Measurements from ENCODE around the gene PARVA. TPM values are rescaled to one million over a fixed set of nuclear protein-coding genes. Genes with fewer than 3 reads are reported as not detected.
A peak's percentile ranks its signal among the peaks of the same experiment; 100 is the strongest.

Gene PARVA
- total and polyA plus RNA-seq, 2 donors (not counting 1 experiment from before 2014, with no cell fraction given), result 27.7 to 195 TPM

GRCh38 chr11:12439615-12440014 lies 62.2 kb downstream of the PARVA start:
- H3K9me3 ChIP-seq (ENCODE audit: control insufficient read depth, insufficient read depth, low read depth, low read length), result no peaks in the 10 kb centered on the region
- H3K79me2 ChIP-seq (ENCODE audit: control insufficient read depth, insufficient read depth, low read length), result peaks cover 23% of the 10 kb centered on the region
- no peak overlapping the region for H3K9ac ChIP-seq (ENCODE audit: insufficient read depth, low read length)
- H4K20me1 ChIP-seq (ENCODE audit: control insufficient read depth, extremely low read depth, insufficient read depth, low read length), result no peaks in the 10 kb centered on the region
- H3K27me3 ChIP-seq (ENCODE audit: control insufficient read depth, insufficient read depth, low read length), result no peaks in the 10 kb centered on the region
- no peak for DNase-seq (ENCODE audit: low read depth in 2 of 2)
- no peak overlapping the region for H3K27ac ChIP-seq (ENCODE audit: insufficient read depth, low read length)
- no peak overlapping the region for H2AFZ ChIP-seq (ENCODE audit: low read length)
- TF ChIP-seq, protein P1, sequence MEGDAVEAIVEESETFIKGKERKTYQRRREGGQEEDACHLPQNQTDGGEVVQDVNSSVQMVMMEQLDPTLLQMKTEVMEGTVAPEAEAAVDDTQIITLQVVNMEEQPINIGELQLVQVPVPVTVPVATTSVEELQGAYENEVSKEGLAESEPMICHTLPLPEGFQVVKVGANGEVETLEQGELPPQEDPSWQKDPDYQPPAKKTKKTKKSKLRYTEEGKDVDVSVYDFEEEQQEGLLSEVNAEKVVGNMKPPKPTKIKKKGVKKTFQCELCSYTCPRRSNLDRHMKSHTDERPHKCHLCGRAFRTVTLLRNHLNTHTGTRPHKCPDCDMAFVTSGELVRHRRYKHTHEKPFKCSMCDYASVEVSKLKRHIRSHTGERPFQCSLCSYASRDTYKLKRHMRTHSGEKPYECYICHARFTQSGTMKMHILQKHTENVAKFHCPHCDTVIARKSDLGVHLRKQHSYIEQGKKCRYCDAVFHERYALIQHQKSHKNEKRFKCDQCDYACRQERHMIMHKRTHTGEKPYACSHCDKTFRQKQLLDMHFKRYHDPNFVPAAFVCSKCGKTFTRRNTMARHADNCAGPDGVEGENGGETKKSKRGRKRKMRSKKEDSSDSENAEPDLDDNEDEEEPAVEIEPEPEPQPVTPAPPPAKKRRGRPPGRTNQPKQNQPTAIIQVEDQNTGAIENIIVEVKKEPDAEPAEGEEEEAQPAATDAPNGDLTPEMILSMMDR (conservative IDR thresholded peaks at IDR 0.05 in 1 of 2, IDR thresholded peaks at IDR 0.05 in 1 of 2; ENCODE audit: low read depth in 1 of 2, low read length in 2 of 2), result no peak
- TF ChIP-seq EZH2 (IDR thresholded peaks at IDR 0.05; ENCODE audit: low read length, missing control alignments), result no peak
- H3K4me1 ChIP-seq (ENCODE audit: control insufficient read depth, extremely low read depth, insufficient read depth, low read length), result no peaks in the 10 kb centered on the region
- H3K4me2 ChIP-seq (ENCODE audit: extremely low read depth, insufficient read depth, low read length), result no peak overlapping the region
- peaks cover 1% of the 10 kb centered on the region for H3K36me3 ChIP-seq (ENCODE audit: control insufficient read depth, insufficient read depth, low read length)
- no peak overlapping the region for H3K4me3 ChIP-seq (replicated peaks in 1 of 4; ENCODE audit: control extremely low read depth in 1 of 4, insufficient read depth in 1 of 4, low read depth in 3 of 4, low read length in 4 of 4)

DNA sequence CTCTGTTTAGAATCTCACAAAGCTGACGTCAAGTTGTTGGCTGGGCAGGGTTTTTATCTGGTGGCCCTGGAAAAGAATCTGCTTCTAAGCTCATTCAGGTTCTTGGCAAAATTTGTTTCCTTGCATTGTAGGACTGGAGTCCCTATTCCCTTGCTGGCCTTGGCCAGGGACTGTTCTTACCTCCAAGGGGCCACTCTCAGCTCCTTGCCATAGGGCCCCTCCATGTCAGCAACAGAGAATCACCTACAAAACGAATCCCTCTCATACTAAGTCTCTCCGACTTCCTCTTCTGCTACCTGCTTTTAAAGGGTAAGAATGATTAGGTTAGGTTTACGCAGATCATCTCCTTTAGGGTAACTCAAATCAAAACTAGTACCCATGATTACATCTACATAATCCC lies 63.2 kb downstream of the PARVA start:
- Histone ChIP-seq H3K27me3 (ENCODE audit: control insufficient read depth, insufficient read depth, low read length) (no peaks in the 10 kb centered on the region), H3K27ac (ENCODE audit: insufficient read depth, low read length) (no peak overlapping the region), H3K79me2 (ENCODE audit: control insufficient read depth, insufficient read depth, low read length) (peaks cover 31% of the 10 kb centered on the region), H3K36me3 (ENCODE audit: control insufficient read depth, insufficient read depth, low read length) (peaks cover 1% of the 10 kb centered on the region), H2AFZ (ENCODE audit: low read length) (no peak overlapping the region), H3K4me2 (ENCODE audit: extremely low read depth, insufficient read depth, low read length) (no peak overlapping the region), H4K20me1 (ENCODE audit: control insufficient read depth, extremely low read depth, insufficient read depth, low read length) (no peaks in the 10 kb centered on the region), H3K4me1 (ENCODE audit: control insufficient read depth, extremely low read depth, insufficient read depth, low read length) (no peaks in the 10 kb centered on the region), H3K9ac (ENCODE audit: insufficient read depth, low read length) (no peak overlapping the region), H3K9me3 (ENCODE audit: control insufficient read depth, insufficient read depth, low read depth, low read length) (no peaks in the 10 kb centered on the region), H3K4me3 (replicated peaks in 1 of 4; ENCODE audit: control extremely low read depth in 1 of 4, insufficient read depth in 1 of 4, low read depth in 3 of 4, low read length in 4 of 4) (no peak overlapping the region)
- DNase-seq (ENCODE audit: low read depth in 2 of 2), result no peak
- TF ChIP-seq, protein P1 (conservative IDR thresholded peaks at IDR 0.05 in 1 of 2, IDR thresholded peaks at IDR 0.05 in 1 of 2; ENCODE audit: low read depth in 1 of 2, low read length in 2 of 2), result no peak
- TF ChIP-seq EZH2 (IDR thresholded peaks at IDR 0.05; ENCODE audit: low read length, missing control alignments), result no peak

GRCh38 chr11:12441231-12441861 lies 64.0 kb downstream of the PARVA start:
- peak; percentile 63 to 76 for DNase-seq (ENCODE audit: low read depth in 2 of 2)
- H3K27ac ChIP-seq (ENCODE audit: insufficient read depth, low read length), result no peak overlapping the region
- H4K20me1 ChIP-seq (ENCODE audit: control insufficient read depth, extremely low read depth, insufficient read depth, low read length), result no peaks in the 10 kb centered on the region
- no peak overlapping the region for H2AFZ ChIP-seq (ENCODE audit: low read length)
- H3K79me2 ChIP-seq (ENCODE audit: control insufficient read depth, insufficient read depth, low read length), result peaks cover 29% of the 10 kb centered on the region
- H3K4me1 ChIP-seq (ENCODE audit: control insufficient read depth, extremely low read depth, insufficient read depth, low read length), result no peaks in the 10 kb centered on the region
- no peaks in the 10 kb centered on the region for H3K9me3 ChIP-seq (ENCODE audit: control insufficient read depth, insufficient read depth, low read depth, low read length)
- H3K9ac ChIP-seq (ENCODE audit: insufficient read depth, low read length), result no peak overlapping the region
- TF ChIP-seq EZH2 (IDR thresholded peaks at IDR 0.05; ENCODE audit: low read length, missing control alignments), result no peak
- TF ChIP-seq, protein P1 (conservative IDR thresholded peaks at IDR 0.05 in 1 of 2, IDR thresholded peaks at IDR 0.05 in 1 of 2; ENCODE audit: low read depth in 1 of 2, low read length in 2 of 2), result no peak
- no peaks in the 10 kb centered on the region for H3K27me3 ChIP-seq (ENCODE audit: control insufficient read depth, insufficient read depth, low read length)
- H3K36me3 ChIP-seq (ENCODE audit: control insufficient read depth, insufficient read depth, low read length), result peaks cover under 1% of the 10 kb centered on the region
- H3K4me2 ChIP-seq (ENCODE audit: extremely low read depth, insufficient read depth, low read length), result peak overlapping the region; percentile 2
- H3K4me3 ChIP-seq (replicated peaks in 1 of 4; ENCODE audit: control extremely low read depth in 1 of 4, insufficient read depth in 1 of 4, low read depth in 3 of 4, low read length in 4 of 4), result no peak overlapping the region
